ENCODE measurements around the gene IGSF23. TPM values are rescaled to one million over a fixed set of nuclear protein-coding genes. Genes with fewer than 3 reads are reported as not detected.

The IGSF23 gene
- total RNA-seq, 1 donor from 2014 or later: 0.13 TPM

GRCh38 chr19:44611812-44612295 is 1.5 kb upstream of the IGSF23 start:
- H3K36me3 ChIP-seq (ENCODE audit: control insufficient read depth, insufficient read depth, low read length): no peaks in the 10 kb centered on the region
- no peaks in the 10 kb centered on the region for H3K27me3 ChIP-seq (ENCODE audit: control insufficient read depth, insufficient read depth, low read length)
- no peak overlapping the region for H3K4me3 ChIP-seq (ENCODE audit: low read depth, low read length)
- no peak for DNase-seq (ENCODE audit: low read depth)
- TF ChIP-seq CTCF (IDR thresholded peaks at IDR 0.05; ENCODE audit: insufficient read depth, low read length, poor library complexity, severe bottlenecking): no peak

DNA sequence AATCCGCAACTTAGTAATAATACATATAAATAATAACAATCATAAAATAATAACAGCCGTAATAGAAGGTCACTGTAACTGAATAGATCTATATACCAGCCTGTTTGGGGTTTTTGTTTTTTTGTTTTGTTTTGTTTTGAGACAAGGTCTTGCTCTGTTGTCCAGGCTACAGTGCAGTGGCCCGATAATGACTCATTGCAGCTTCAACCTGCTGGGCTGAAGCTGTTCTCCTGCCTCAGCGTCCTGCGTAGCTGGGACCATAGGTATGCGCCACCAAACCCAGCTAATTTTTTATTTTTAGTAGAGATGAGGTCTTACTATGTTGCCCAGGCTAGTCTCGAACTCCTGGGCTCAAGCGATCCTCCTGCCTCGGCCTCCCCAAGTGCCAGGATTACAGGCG is 950 bp downstream of the IGSF23 start:
- Histone ChIP-seq H3K36me3 (ENCODE audit: control insufficient read depth, insufficient read depth, low read length) (no peaks in the 10 kb centered on the region), H3K27me3 (ENCODE audit: control insufficient read depth, insufficient read depth, low read length) (no peaks in the 10 kb centered on the region), H3K4me3 (ENCODE audit: low read depth, low read length) (no peak overlapping the region)
- TF ChIP-seq CTCF (IDR thresholded peaks at IDR 0.05; ENCODE audit: insufficient read depth, low read length, poor library complexity, severe bottlenecking): no peak
- DNase-seq (ENCODE audit: low read depth): no peak

DNA sequence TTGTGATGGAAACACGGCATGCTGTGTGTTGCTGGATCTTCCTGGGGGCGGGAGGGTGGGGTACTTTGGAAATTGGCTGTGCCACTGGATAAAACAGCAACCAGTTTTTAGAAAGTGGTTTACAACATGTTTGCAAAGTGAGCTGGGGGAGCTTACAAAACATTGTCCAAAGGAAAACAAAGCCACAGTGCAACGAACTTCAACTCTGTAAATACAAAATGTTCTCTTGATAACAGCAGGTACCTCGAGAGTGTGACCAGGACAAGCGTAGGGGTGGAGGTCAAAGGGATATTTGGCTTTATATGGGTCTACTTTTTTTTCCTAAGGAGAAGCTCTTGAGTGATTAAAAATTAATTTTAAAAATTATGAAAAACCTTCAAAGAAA is 2.5 kb downstream of the IGSF23 start:
- TF ChIP-seq CTCF (IDR thresholded peaks at IDR 0.05; ENCODE audit: insufficient read depth, low read length, poor library complexity, severe bottlenecking): no peak
- no peaks in the 10 kb centered on the region for H3K27me3 ChIP-seq (ENCODE audit: control insufficient read depth, insufficient read depth, low read length)
- no peak overlapping the region for H3K4me3 ChIP-seq (ENCODE audit: low read depth, low read length)
- H3K36me3 ChIP-seq (ENCODE audit: control insufficient read depth, insufficient read depth, low read length): no peaks in the 10 kb centered on the region
- DNase-seq (ENCODE audit: low read depth): no peak

GRCh38 chr19:44617110-44617880 is 3.9 kb downstream of the IGSF23 start:
- no peak for TF ChIP-seq CTCF (IDR thresholded peaks at IDR 0.05; ENCODE audit: insufficient read depth, low read length, poor library complexity, severe bottlenecking)
- Histone ChIP-seq H3K36me3 (ENCODE audit: control insufficient read depth, insufficient read depth, low read length) (no peaks in the 10 kb centered on the region), H3K27me3 (ENCODE audit: control insufficient read depth, insufficient read depth, low read length) (no peaks in the 10 kb centered on the region), H3K4me3 (ENCODE audit: low read depth, low read length) (no peak overlapping the region)
- no peak for DNase-seq (ENCODE audit: low read depth)

DNA sequence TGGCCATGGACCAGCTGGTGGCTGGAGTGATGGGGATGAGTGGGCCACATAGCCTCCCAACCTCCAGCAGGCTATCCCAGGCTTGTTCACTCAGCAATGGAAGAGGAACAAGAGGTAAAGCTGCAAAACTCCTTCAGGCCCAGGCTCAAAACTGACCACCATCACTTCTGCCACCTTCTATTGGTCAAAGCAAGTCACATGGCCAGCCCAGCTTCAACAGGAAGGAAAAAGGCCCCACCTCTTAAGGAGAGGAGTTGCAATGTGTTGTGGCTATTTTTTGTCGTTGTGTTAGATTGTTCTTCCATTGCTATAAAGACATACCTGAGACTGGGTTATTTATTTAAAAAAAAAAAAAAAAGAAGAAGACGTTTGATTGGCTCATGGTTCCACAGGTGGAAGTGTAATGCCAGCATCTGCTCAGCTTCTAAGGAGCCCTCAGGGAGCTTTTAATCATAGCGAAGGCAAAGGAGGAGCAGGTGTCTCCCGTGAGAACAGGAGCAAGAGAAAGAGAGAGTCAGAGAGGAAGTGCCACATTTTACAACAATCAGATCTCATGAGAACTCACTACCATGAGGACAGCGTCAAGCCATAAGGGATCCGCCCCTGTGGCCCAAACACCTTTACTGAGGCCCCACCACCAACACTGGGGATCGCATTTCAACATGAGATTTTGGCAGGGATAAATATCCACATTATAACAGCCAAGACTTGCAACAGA is 5.4 kb downstream of the IGSF23 start:
- no peaks in the 10 kb centered on the region for H3K27me3 ChIP-seq (ENCODE audit: control insufficient read depth, insufficient read depth, low read length)
- no peak for TF ChIP-seq CTCF (IDR thresholded peaks at IDR 0.05; ENCODE audit: insufficient read depth, low read length, poor library complexity, severe bottlenecking)
- no peaks in the 10 kb centered on the region for H3K36me3 ChIP-seq (ENCODE audit: control insufficient read depth, insufficient read depth, low read length)
- no peak for DNase-seq (ENCODE audit: low read depth)
- no peak overlapping the region for H3K4me3 ChIP-seq (ENCODE audit: low read depth, low read length)

Measured in kidney epithelial cell (primary cell).